Stimulated activated CD8-positive, alpha-beta memory T cell treated with anti-CD3 and anti-CD28 coated beads, Interleukin-15, amount 100 ng/mL, for 48 hours (primary cell): ENCODE results near the gene HS3ST4.

Source experiments
- DNase-seq, 2 donors: peaks; one replicate each; pipeline ENCODE4 v3.0.0-alpha.2; 2020; ENCODE audit warnings: low read depth in 2 of 2

The HS3ST4 gene

DNA sequence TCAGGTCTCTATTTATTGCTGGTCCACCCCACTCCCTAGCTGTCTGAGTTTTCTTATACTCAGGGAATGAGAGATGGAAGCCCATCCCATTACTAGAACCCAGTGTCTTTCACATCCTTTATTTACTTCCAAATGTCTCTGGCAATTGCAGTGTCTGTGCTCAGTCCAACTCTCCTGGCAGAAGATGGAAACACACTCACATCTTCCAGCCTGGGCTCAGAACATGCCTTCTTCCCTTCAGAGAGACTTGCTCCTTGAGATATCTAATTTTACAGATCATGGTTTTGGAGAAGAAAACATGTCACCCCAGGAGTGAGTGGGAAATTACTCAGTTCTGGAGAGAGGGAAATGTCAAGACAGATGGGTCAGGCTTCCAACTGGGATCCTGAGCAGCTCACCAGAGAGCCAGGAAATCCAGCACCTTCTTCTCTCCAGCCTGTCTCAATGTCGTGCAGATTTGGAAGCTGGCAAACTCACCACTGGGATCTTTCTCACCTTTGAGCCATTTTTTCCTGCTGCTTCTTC is 494.4 kb downstream of the HS3ST4 start:
- DNase-seq, result no peak
